ENCODE data around the gene CD1D. TPM values are rescaled to one million over a fixed set of nuclear protein-coding genes. Genes with fewer than 3 reads are reported as not detected.

CD1D gene
- total RNA-seq: not detected in 2 replicates

DNA sequence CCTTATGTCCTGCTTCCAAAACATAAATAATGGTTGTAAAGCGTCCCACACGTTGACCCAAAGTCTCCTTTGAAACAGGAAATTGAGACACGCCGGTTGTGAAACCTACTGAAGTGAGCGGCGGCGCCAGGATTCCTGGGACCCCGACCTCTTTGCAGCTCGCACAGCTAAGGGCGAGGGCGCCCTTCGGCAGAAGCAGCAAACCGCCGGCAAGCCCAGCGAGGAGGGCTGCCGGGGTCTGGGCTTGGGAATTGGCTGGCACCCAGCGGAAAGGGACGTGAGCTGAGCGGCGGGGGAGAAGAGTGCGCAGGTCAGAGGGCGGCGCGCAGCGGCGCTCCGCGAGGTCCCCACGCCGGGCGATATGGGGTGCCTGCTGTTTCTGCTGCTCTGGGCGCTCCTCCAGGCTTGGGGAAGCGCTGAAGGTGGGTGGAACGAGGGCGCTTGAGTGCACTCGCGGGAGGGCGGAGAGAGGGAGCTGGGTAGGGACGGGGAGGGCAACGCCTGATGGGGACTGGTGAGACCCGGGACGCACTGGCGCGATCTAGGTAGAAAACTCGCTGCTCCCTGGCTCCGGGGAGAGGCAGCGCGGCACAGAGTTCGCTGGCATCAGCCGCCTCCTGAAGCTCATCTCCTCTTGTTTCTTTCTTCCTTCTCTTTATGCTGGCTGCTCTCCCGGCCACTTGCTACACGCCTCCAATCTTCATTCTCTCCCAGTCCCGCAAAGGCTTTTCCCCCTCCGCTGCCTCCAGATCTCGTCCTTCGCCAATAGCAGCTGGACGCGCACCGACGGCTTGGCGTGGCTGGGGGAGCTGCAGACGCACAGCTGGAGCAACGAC is at the start of gene CD1D:
TSS of gene CD1D (plus strand) at position 155 of the 836 bp plus-strand sequence. CDS start at position 362, 207 bp downstream.

Other genes starting within 250 kb of the CD1D start
- gene KIRREL1, start 187.2 kb upstream of the CD1D start, total RNA-seq: 22.6 and 22.9 TPM in 2 replicates
- gene CD1A, start 73.5 kb downstream of the CD1D start, total RNA-seq: not detected in 2 replicates
- gene CD1C, start 109.0 kb downstream of the CD1D start, total RNA-seq: not detected in 2 replicates
- not detected in 2 replicates for gene CD1B, start 150.6 kb downstream of the CD1D start, total RNA-seq
- not detected in 2 replicates for gene CD1E, start 173.0 kb downstream of the CD1D start, total RNA-seq
- gene OR10T2, start 218.6 kb downstream of the CD1D start, total RNA-seq: not detected in 2 replicates
- gene OR10K2, start 245.3 kb downstream of the CD1D start, total RNA-seq: not detected in 2 replicates

All from mammary microvascular endothelial cell (primary cell).